Dermis lymphatic vessel endothelial cell (primary cell): ENCODE results near the gene CLDN14. TPM values are rescaled to one million over a fixed set of nuclear protein-coding genes. Genes with fewer than 3 reads are reported as not detected.

ENCODE experiments used
- total RNA-seq: library from RNA; depleted of rRNA; stranded (reverse); fragments of >200 nt; gene quantifications from 2 replicates; pipeline ENCODE4 v1.2.1, GENCODE V29; 2014

CLDN14 gene, protein sequence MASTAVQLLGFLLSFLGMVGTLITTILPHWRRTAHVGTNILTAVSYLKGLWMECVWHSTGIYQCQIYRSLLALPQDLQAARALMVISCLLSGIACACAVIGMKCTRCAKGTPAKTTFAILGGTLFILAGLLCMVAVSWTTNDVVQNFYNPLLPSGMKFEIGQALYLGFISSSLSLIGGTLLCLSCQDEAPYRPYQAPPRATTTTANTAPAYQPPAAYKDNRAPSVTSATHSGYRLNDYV
- total RNA-seq = under 0.01 TPM in 1 of 2 replicates, not detected in the other

GRCh38 chr21:36479415-36480402, at the start of gene CLDN14:
TSS of gene CLDN14 (minus strand) at chr21:36480122. CDS start at chr21:36461695, 18,427 bp downstream.

Other genes starting within 250 kb of the CLDN14 start
- 35.9 and 46.3 TPM in 2 replicates for gene MORC3, start 159.9 kb downstream of the CLDN14 start, total RNA-seq
- gene CHAF1B, start 94.7 kb downstream of the CLDN14 start, total RNA-seq = 1.6 and 2.0 TPM in 2 replicates
- not detected in 2 replicates for gene SIM2, start 219.0 kb upstream of the CLDN14 start, total RNA-seq